HG03439 (cell line): ENCODE results near the gene SUCLG2.

Experiments
- ATAC-seq: cut with Tn5 transposase; IDR thresholded peaks from one replicate; pipeline ENCODE4 v1.9.1; 2021; ENCODE audit warnings: mild to moderate bottlenecking, moderate library complexity; ENCODE audit not compliant: unreplicated experiment

Gene SUCLG2

DNA sequence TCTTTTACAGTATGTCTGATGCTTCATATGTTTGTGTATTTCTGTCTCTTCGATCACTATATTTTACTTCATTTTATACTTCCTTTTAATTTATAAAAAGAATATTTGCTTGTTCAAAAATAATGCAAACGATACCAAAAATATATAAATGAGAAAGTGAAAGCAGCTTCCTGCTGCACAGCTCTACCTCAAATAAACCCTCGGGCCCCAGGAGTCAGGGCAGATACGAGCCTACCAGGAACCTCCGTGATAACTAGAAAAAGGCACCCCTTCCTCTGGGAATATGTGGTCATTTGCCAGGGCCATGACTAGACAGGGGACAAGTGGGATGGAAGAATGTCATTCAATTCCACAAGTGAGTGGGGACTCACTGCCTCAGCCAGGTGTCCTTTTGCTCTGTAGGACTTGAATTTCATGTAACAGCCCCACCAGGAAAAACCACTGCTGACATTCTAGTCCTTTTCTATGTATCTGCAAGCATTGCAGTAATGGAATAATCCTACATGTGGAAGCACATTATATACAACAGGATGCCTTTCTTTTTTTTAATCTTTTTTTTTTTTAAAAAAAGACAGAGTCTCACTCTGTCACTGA lies 133.3 kb downstream of the SUCLG2 start:
- peak; percentile 53 for ATAC-seq

DNA sequence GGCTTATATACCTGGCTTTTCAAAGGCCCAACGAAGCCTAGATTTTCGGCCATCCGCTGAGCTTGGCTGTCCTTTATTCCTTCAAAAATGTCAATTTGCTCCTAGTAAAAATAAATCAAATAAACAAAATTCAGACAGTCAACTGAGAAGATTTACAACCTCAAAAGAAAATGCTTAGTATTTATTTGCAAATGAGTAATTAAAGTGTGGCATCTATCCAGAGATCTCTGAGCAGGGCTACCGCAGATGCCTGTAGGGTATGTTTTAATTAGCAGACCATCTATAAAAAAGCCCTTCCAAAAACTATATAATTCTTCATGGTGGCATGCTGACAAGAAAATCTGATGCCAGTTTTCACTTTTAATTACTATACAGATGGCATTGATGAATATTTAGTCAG lies 136.2 kb downstream of the SUCLG2 start:
- no peak for ATAC-seq

DNA sequence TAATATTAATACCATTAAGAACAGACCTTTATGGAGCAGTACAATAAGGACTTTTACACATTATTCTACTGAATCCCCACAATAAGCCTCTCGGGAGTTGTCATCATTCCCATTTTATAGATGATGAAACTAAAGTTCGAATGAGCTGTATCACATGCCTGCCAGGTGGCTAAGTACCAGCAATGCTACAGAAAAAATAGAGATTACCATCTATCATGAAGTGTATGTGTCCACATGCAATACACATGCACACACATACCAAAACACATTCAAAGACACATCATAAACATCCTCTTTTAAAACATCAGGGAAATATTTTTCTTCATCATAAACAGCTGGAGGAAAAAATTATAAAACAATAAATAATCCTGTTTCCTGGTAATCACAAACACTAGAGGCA lies 136.6 kb downstream of the SUCLG2 start:
- no peak for ATAC-seq

DNA sequence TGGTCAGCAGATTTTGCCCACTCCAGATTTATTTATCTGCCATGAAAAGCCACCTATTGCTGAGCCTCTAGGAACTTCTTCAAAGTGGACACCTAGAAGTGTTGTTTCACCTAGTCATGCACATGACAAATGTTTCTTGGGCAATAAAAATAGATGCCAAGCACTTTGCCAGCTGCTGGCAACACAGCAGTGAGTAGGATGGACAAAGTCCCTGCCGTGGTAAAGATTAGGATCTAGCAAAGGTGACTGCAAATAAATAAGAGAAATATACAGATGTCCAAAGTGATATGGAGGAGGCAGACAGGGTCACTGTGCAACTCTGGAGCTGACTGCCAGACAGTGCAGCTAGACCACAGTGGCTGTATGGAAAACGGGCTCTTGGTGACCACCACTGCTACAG lies 137.9 kb downstream of the SUCLG2 start:
- no peak for ATAC-seq

DNA sequence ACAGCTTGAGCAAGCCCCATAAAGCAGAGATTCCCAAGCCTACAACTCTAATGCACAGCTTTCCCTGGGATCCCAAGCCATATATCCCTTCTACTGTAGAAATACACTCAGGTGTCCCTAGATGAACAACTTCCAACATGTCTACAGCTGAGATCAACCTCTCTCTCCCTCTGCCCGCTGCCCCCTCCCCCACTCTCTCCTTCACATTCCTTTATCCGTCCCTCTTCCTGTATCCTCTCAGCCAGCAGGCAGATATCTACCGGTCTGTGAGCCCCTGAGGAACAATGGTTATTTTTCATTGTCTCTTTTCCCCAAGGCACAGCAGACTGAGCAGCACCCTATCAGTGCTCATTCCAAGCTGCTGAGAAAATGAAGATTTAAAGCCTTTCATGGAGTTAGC lies 138.6 kb downstream of the SUCLG2 start:
- no peak for ATAC-seq

DNA sequence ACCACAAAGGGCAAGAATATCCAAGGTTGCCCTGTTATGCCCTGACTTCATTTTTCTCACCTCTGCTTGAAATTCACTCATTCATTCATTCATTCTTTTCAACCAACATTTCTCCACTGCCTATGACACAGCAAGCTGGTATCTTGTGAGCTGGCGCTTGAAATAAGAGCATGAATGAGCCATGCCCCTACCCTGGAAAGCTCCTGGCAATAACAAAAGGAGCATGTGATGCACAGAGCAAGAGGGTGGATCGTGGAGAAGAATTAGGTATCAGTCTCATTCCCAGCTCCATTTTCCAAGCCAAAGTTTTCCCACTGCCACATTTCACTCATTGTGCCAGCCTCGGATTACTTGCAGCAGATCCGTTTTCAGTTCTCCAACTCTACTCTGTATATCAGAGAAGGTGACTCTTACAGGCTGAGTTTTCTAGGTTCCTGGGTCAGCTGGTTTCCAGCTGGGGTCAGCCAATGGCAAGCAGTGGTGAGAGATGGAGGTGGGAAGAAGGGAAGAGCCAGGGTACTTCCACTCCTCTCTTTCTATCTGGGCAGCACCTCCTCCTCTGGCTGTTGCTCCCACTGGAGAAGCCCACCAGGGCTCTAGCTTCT lies 144.8 kb downstream of the SUCLG2 start:
- no peak for ATAC-seq

DNA sequence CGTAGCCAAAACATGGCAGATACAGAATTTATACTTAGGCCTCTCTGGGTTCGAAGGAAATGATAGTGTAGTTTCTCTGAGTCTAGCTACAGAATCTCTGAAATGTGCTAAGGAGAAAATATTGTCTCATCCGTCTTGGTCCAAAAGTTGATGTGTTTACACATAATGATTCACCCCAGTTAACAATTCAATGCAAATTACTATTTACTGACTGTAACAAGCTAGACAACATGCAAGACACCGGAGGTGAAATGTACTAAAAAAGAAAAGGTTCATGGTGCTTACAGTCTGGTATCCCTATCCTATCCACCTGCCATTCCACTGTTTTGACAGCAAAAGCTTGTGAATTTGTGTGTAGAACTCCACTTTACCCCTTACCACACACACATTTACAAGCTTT lies 146.8 kb downstream of the SUCLG2 start:
- no peak for ATAC-seq

DNA sequence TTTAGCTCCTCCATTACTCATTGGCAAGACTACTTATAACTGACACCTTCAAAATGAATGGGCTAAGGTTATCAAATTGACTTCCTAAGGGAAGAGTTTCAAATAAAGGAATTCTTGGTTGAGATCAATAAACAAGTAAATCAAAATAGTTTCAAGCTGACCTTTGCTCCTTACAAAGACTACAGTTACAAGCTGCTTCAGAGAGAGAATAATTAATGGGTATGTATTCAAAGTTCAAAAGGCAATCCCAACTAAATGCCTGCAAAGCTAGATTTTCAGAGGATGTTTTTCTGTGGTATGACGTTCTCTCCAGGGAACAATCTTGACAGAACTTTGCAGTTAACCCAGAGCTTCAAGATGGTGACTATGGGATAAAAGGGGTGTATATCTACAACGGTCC lies 153.7 kb downstream of the SUCLG2 start:
- ATAC-seq: no peak

DNA sequence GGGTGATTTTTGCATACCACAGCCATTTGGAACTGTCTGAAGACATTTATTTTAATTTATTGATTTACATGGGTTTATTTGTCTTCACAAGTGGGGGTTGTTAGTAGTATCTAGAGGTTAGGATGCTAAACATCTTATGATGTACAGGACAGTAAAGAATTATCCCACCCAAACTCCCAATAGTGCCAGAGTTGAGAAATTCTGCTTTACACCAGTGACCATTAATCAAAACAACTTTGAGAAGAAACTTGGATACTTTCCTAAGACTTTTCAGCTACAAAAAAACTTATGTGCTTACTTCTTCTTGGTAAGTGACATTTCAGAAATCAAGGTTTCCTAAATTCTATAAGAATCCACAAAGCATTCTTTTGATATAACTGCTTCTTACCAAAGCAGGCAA lies 156.7 kb downstream of the SUCLG2 start:
- ATAC-seq: no peak

DNA sequence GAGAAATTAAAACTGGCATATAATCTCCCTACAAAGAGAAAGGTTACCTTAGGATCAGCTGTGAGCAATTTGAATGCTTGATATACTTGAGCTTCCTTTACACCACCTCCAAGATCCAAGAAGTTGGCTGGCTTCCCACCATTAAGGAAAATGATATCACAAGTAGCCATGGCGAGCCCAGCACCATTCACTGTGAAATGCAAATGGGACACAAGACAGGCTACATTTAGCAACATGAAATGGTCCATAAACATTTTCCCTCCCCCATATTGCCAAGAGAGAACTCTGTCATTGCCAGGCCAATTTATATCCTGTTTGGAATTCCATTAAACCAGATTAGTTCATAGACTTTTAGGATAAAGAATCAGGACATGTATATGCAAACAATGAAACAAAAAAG lies 158.7 kb downstream of the SUCLG2 start:
- ATAC-seq: no peak

DNA sequence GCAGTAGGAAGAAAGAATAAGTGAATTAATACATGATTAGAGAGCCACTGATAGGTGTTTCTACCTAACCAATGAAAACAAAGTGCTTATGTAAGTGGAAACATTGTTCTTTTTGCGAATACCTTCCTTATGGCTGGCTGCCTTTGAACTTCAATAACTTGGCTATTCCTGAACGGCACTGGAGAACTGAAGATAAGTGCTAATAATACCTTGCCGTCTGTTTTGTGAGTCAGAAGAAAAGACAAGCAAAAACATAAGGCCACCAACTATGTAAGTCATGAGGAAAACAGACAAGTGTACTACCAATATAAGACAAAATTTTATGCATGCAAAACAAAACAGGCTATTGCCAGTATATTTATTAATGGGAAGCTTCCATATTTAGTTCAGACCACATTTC lies 160.6 kb downstream of the SUCLG2 start:
- ATAC-seq: no peak

DNA sequence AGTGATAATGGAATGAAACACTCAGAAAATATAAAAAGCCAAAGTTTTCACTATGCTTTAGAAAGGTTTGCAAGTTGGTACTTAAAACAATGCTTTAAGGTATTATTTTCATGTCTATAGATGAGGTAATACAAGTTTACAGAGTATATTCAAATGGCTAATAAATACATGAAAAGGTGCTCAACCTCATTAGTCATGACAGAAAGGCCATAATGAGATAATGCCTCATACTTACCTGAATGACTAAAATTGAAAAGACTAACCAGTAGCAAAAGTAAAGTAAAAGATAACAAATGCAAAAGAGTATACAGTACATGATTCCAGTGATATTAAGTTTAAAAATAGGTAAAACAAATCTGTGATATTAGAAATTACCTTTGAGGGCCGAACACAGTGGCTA lies 163.8 kb downstream of the SUCLG2 start:
- no peak for ATAC-seq

DNA sequence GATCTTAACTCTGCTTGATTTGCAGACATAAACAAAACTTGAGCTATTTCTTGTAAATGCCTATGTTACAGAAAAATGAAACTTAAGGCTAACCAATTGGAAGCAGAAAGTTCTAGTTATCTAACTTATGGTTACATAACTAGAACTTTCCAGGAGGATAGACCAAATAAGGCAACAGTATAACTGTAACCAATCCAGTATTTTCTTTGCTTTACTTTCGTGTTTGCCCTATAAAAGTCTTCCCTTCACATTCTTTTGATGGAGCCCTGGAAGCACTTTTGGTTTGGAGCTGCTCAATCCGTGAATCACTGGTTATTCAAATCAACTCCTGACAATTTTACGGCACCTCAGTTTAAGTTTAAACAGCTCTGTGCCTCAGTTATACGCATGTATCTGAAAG lies 164.6 kb downstream of the SUCLG2 start:
- ATAC-seq: no peak

DNA sequence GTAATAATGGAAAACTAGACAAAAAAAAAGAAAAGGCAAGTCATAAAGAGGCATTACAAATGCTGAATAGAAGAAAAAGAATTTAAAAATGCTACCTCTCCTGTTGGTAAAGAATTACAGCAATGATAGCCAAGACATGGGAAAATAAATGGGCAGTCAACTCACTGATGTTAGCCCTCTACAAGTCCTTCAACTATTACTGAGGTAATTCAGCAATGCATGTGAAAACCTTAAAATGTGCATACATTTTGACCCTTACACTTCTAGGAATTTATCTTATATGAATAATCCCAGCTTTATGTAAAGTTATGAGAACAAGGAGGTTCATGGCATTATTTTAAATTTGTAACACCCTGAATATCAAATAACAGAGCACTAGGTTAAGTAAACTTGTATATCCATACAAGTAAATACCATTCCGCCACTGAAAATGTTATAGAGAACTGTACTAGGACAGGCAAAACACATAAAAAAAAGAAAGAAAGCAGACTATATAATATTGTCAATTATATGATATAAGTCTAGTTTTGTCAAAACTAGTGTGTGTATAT lies 166.8 kb downstream of the SUCLG2 start:
- no peak for ATAC-seq

DNA sequence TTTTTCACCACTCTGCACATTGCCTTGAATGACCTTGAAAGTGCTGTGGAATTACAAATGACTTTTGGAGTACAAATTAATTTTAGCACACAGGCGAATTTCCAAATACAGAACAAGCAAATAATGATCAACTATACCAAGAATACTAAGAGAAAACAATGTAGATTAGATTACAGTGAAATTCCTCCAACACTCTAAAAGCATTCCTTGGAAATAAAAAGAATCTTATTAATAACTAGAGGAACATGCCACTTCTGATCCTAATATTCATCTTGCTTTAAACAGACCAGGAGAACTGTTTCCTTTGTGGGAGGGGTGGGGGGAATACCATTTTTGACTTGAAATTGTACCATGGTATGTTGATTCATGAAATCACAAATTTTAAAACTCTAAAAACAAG lies 167.5 kb downstream of the SUCLG2 start:
- no peak for ATAC-seq

DNA sequence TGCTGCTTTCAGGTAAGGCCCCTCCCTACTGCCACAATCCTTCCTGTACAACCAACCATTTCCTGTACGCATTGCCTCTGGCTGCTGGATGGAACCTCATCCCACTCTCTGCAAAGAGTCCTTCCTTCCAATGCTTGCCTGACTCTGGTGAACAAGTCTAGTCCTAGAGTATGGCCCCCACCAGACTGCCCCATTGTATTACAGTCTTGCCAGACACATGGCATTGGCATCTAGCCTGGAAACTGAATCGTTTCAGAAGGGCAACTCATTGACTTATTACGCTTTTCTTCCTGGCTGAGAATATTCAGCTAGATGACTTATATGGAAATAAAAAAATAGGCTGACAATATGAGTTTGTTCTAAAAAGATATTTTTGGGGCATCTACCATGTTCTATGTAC lies 170.3 kb downstream of the SUCLG2 start:
- no peak for ATAC-seq

DNA sequence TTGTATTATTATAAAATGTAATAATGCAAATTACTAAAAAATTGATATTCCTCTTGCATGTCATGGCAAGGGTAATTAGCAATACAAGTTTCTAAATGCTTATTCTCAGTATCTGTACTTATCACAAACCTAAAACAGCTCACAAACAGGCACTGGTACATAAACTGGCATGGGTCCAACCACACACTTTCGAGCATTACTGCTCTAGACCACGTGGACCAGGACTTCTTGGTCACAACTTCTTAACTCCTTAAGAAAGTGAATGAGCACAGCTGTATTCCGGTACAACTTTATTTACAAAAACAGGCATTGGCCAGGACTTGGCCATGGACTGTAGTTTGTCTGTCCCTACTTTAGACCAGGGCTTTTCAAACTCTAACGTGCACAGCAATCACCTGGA lies 173.3 kb downstream of the SUCLG2 start:
- ATAC-seq: no peak

DNA sequence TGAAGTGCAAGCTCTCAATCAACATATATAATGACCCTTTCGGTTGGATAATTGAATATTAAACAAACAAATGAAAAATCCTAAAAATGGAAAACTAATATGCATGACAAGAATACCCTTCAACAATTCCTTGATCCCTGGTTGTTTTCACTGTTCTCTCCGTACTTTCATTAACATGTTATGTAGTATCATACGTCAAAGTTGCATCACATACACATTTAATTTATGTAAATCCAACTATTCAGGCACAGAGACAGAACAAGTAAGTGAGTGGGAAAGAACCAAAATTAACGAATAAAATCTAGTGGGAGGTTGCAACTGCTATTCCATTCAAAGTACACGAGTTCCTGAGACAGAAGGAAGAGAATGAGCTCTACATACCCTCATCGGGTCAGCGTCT lies 176.0 kb downstream of the SUCLG2 start:
- ATAC-seq: no peak

DNA sequence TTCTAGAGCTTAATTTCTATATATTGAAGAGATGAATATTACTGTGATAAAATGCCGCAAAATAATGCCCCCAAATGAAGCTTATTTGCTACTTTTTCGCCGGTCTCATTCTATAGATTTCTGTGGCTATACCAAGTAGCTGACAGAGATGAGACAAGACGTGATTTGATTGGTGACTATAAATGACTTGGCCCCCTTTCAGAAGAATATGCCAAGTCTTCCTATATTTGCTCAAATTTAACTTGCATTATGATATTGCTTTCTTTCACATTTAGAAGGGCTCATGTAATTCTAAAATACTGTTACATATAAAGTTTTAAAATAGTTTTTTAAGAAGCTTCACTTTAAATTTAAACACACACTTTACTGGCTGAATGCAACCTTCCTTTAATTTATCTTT lies 180.1 kb downstream of the SUCLG2 start:
- no peak for ATAC-seq

DNA sequence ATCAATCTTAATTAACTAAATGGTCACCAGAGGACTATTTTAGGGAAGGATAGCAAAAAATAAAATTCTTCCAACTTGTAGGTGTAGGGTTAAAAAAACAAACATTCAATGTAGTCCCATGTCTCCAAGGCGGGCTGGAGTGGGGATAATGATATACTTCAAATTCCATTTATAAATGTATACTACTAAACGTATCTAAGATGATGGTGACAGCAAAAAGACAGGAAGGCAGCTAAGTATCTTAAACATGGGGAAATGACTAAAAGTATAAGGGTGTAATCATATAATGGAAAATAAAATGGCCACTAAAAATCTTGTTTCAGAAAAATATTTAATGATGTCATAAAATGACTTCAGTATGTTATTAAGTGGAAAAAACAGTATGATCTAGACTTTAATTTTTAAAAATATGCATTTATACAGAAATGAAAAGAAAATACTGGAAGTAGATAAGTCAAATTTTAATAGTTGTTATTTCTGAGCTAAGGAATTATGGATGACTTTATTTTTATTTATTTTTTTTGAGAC lies 181.7 kb downstream of the SUCLG2 start:
- no peak for ATAC-seq

DNA sequence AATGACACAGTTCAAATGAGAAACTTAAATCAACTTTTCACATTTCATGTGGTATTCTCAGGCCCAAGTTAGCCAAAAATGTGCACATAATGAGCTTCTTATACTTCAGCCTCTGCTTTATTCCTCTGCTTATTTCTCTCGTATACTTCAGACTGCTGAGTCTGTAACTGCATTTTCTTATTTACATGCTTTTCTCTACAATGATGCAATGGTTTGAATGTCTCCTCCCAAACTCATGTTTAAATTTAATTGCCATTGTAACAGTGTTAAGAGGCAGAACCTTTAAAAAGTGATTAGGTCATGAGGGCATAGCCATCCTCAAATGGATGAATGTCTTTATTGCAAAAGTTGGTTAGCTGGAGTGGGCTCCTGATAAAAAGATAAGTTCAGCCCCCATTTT lies 184.2 kb downstream of the SUCLG2 start:
- ATAC-seq: no peak

DNA sequence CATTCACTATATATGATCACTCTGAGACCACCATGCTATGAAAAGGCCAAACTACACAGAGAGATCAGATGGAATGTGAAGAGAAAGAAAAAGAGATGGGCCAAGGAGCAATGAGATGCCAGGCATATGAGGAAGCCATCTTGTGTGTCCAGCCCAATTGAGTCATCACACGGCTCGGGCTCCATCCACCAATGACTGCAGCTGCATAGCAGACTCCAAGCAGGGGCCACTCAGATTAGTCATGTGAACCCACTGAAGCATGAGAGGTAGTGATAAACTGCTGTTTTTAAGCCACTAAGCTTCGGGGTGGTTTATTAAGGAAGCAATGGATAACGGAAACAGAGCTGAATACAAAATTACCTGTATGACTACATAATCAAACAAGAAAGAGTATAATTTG lies 185.9 kb downstream of the SUCLG2 start:
- ATAC-seq: no peak

DNA sequence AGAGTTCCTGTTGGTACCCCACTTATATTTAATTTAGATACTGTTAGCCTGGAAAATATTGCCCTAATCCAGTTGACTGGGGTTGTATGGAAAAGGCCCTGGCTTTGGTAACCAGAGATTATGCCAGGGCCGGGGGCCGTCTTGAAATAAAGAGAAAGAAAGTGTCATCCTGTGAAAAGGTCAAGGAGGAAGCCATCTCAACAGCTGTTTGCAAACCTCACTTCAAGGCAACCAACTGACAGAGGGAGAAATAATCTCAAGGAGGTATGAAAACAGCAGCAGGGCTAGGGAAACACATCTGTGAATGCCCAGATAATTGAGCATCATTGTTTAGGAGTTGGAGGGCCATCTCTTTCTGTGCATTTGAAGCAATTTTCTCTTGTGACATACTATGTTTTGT lies 190.8 kb downstream of the SUCLG2 start:
- no peak for ATAC-seq
